NCI-H1105 (cell line): ENCODE results near the gene ZNF747.

Experiments used
- DNase-seq: peaks from one replicate; lab custom pipeline; 2025; lab: John Stamatoyannopoulos, UW

ZNF747 gene

DNA sequence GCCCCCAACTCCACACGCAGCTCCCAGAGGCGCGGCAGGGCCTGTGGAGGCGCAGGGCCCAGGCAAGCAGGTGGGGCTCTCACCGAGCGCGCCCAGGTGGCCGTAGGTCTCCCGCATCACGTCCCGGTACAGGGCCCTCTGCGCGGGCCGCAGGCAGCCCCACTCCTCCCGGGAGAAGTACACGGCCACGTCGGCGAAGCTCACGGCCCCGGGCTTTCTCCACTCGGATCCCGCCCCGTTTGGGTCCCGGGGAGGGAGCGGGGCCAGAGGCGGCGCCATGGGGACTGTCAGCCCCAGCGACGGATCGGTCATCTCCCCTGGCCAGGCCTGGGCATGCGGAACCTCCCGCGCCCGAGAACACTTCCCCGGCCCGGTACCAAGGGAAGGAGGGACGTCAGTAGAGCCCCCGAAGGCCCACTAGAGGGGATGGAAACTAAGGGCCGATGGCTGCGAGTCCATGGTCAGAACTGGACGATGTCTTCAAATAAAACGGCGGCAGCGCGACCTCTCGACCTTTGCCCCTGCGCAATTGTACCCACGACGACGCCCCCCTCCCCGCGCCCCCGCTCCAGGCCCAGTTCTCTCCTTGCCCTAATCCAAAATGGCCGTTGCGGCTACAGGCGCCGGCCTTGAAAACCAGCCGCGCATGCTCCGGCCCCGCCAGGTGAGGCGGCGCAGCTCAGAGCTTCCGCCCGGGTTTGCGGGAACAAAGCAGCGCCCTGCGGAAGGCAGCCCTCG, at the start of gene ZNF747:
Gene ZNF747, minus strand, starts transcription at position 491 of the 738 bp plus-strand sequence. Its CDS starts 179 bp downstream, at position 312.
- peak; percentile 91 for DNase-seq

DNA sequence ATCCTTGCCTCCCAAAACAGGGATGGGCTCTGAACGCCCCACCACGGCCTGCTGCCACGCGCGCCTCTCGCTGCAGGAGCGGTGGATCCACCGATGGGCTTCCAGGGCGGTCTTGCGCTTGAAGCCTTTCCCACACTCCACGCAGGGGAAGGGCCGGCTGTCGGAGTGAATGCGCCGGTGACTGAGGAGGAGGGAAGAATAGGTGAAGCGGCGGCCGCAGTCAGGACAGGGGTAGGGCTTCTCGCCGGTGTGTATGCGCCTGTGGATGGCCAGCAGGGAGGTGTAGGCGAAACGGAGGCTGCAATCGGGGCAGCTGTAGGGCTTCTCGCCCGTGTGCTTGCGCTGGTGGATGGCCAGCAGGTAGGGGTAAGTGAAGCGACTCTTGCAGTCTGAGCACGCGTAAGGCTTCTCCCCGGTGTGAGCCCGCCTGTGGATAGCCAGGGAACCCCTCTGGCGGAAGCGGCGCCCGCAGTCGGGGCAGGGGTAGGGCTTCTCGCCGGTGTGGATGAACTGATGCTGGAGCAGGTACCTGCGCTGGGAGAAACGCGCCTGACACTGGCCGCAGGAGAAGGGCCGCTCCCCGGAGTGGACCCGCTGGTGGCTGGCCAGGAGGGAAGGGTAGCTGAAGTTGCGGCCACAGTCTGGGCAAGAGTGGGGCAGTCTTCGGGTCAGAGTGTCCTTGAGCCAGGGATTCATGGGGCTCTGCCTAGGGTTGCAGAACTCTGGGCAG, 48.1 kb upstream of the ZNF747 start:
- no peak for DNase-seq

DNA sequence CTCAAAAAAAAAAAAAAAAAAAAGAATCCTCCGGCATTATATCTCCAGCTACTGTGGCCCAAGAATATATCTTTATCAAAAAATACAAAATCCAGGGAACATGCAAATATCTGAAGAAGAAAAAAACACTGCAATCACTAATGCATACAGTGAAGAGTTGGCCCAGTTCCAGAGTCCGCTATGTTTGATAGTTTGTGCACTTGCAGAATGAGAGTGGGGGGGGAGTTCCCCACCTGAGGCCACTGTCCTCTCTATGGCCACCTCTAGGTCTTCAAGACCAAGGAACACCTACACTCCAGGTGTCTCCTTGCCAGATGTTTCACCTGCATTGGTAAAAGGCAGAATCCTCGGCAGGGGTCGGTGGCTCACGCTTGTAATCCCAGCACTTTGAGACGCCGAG, 46.8 kb upstream of the ZNF747 start:
- DNase-seq = no peak

- DNase-seq = no peak
These were observed 40.0 kb upstream of the ZNF747 start for GRCh38 chr16:30574678-30575077.

DNA sequence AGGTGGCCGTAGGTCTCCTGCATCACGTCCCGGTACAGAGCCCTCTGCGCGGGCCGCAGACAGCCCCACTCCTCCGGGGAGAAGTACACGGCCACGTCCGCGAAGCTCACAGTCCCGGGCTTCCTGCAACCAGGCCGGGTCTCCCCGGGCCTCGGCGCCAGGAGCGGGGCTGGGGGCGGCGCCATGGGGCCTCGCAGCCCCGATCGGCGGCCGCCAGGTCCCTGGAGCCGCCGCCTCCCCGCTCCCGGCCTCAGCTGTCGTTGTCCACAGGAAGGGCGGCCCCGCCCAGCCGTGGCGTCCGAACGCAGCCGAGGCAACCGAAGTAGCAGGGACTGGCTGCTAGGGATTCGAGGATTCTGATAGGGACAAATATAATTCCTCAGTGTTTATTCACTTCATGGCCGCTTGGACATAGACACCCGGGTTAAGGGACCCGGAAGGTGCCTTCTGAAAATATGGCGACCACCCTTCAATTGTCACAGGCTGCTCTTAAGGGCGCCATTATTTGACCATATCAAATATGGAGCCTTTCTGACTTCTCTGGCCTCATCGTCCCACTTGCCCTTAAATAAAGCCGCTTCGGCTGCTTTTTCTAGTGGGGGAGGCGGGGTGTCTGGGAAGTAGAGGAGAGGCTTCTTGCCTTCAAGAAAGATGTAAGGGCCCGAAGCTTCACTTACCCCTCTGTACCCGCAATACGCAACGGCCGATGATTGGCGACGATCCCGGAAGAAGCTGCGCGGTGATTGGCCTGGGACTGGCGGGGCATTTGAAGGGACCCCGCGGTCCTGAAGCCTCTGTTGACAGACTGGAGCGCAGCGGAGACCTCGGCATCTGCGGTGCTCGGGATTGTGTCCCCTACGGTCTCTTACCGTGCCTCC, 37.0 kb upstream of the ZNF747 start, which contains the start of gene ZNF688:
Gene ZNF688, minus strand, starts transcription at position 270 of the 878 bp plus-strand sequence. Its CDS starts 85 bp downstream, at position 185.
- DNase-seq = peak; percentile 98

- peak; percentile 27 for DNase-seq
These were observed 36.2 kb upstream of the ZNF747 start for GRCh38 chr16:30570636-30571444.

- no peak for DNase-seq
These were observed 35.3 kb upstream of the ZNF747 start for GRCh38 chr16:30569746-30570635.

- DNase-seq = no peak
These were observed 34.6 kb upstream of the ZNF747 start for GRCh38 chr16:30569281-30569680.

GRCh38 chr16:30567991-30568638, 33.5 kb upstream of the ZNF747 start:
- no peak for DNase-seq

GRCh38 chr16:30567160-30567990, 32.7 kb upstream of the ZNF747 start:
- no peak for DNase-seq

DNA sequence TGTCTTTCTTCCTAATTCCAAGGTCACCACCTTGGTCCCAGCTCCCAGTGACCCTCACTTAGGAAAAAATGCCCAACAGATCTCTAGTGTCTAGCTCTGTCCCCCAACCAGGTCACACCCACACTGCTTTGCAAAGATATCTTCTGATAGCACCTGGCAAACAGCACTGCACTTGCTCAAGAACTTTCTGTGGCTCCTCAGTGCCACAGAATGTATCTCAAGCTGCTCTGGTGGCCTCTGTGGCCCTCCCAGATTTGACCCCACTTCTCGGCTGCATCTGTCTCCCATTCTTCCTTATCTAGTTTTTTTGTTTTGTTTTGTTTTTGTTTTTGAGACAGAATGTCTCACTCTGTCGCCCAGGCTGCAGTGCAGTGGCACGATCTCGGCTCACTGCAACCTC, 31.9 kb upstream of the ZNF747 start:
- no peak for DNase-seq

- DNase-seq = no peak
These were observed 31.3 kb upstream of the ZNF747 start for GRCh38 chr16:30565984-30566383.

DNA sequence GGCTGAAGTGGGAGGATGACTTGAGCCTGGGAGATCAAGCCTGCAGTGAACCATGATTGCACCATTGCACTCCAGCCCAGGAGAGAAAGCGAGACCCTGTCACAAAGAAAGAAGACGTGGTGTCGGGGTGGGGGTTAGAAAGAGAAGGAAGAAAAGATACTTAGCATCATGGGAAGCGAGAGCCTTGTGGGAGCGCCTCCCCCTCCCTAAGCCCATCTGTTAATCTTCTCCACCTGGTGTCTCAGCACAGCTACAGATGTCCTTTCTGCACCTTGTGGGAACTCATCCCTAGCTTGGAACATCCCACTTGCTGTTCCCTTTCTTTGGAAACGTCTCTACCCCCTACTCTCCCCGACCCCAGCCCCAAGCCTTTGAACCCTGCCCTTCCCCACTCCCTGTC, 30.9 kb upstream of the ZNF747 start:
- no peak for DNase-seq

DNA sequence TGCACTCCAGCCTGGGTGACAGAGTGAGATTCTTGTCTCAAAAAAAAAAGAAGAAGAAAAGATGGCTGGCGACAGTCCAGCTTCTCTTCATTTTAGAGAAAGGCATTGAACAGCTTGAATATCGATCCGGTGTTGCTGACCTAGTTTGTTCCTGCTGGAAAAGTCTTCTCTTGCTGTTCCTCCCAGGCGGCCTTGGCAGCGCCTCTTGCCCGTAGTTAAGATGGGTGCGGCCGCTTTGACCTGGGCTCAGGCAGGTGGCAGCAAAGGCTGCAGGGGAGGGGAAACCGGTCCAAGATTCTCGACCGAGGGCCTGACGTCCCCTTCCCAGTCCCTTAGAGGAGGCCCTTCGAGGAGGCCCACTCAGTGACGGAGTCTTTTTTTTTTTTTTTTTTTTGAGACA, 27.4 kb upstream of the ZNF747 start:
- DNase-seq = no peak

DNA sequence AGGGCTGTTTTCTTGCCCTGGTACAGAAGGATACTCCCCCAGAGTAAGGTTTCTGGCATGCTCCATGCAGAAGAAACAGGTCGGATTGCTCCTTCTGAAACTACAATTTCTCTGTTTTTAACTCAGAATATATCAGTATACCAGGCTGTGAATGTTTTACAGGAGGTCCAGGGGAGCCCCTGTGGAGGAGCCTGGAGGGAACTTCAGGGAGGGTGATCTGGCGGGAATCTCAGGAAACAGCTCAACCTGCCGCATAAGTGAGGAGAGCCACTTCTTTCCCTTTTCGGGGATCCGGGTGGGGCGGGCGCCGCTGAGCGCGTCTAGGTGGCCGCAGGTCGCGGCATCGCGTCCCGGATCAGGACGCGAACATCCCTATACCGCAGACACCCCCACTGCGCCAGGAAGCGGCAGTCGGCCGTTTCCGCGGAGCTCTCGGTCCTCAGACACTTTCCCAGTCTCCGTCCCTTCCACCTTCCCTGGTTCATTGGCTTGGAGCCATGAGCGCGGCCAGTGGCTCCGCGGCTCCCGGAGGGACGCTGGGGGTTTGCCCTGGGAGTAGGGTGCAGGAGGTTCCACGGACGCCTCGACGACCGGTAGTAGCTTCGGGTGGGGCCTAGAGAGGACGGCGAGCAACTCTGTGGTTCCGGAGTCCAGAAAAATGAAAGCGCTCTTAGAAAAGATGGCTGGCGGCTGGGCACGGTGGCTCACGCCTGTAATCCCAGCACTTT, 26.6 kb upstream of the ZNF747 start:
- DNase-seq = no peak

GRCh38 chr16:30559690-30560089, 25.0 kb upstream of the ZNF747 start:
- no peak for DNase-seq

GRCh38 chr16:30558789-30559377, 24.2 kb upstream of the ZNF747 start:
- no peak for DNase-seq
